ELR (cell line): ENCODE measurements around the gene ZC3H4.

Experiments used
- DNase-seq: peaks from one replicate; pipeline ENCODE4 v3.0.0-alpha.2; 2015; ENCODE audit warnings: low read depth

The ZC3H4 gene

GRCh38 chr19:47047763-47048405 lies 65.7 kb downstream of the ZC3H4 start:
- peak; percentile 89 for DNase-seq

DNA sequence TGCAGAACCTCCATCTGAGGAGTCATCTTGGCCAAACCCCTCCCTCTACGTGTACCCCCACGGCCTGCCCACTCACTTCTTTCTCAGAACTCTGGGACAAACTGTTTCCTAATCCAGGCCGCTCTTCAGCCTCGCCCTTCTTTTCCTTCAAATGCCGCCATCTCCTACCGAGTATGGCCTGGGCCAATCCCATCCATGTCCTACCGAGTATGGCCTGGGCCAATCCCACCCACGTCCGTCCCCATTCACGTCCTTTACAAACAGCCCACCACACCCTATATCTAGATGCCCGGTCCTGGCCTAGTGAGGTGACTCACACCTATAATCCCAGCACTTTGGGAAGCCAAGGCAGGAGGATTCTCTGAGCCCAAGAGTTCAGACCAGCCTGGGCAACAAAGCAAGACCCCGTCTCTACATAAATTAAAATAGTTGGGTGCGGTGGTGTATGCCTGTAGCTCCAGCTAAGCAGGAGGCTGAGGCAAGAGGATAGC lies 66.3 kb downstream of the ZC3H4 start:
- DNase-seq: no peak

DNA sequence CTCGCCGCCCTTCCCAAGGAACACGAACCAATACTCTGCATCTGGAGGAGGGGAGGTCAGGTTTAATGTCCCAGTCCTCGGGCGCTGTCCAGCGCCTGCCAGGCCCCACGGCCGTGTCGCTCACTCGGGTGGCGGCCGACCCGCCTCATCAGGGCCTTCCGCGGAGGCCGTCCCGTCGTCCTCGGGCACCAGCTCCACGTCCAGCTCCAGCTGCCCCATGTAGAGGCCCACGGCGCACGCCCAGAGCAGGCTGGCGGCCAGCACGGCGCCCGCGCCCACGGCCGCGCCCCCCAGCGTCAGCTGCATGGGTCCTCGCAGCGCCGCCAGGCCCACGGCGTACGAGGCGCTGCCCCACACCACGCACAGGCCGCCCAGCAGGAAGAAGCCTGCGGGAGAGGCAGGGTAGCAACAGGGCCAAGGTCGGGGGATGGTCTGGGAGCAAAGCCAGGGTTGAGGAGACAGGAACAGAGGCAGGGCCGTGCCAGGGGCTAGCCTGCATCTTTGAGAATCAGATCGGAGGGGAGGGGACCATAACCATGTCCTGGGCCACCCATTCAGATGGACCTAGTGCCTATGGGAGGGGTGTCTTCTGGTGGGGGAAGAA lies 67.6 kb downstream of the ZC3H4 start:
- DNase-seq: no peak

GRCh38 chr19:47044946-47045866 lies 68.4 kb downstream of the ZC3H4 start:
- DNase-seq: no peak

- DNase-seq: no peak
Observed at GRCh38 chr19:47040869-47041268, 72.7 kb downstream of the ZC3H4 start.

DNA sequence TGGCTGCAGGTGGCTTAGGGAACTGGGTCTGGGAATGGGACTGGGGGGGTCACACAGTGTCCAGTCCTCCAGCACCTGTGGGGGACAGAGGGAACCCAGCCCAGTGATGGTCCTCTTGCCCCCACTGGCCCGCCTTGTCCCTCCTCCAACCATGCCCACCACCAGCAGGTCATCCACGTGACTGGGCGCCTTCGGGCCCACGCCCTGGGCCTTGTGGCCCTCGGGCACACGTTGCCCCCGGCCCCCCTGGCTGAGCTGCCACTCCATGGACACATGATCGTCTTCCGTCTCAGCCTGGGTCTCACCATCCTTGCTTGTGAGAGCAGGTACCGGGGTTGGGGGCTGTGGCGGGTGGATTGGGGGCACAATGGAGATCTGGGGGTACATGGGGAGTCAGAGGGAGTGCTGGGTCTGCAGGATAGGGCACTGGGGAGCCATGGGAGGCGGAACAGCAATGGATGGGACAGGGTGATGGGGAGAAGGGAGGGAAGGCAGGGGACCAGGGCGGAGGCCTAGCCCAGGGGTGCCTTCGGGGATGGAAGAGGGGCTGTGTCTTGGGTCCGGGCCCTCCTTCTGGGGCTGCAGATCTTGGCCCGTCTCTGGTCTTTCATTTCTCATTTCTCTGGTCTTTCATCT lies 74.2 kb downstream of the ZC3H4 start:
- DNase-seq: no peak

GRCh38 chr19:47037766-47038165 lies 75.8 kb downstream of the ZC3H4 start:
- no peak for DNase-seq

- peak; percentile 29 for DNase-seq
Observed at GRCh38 chr19:47036097-47036651, 77.4 kb downstream of the ZC3H4 start.

GRCh38 chr19:47035127-47036096 lies 78.2 kb downstream of the ZC3H4 start:
- DNase-seq: peak; percentile 82

DNA sequence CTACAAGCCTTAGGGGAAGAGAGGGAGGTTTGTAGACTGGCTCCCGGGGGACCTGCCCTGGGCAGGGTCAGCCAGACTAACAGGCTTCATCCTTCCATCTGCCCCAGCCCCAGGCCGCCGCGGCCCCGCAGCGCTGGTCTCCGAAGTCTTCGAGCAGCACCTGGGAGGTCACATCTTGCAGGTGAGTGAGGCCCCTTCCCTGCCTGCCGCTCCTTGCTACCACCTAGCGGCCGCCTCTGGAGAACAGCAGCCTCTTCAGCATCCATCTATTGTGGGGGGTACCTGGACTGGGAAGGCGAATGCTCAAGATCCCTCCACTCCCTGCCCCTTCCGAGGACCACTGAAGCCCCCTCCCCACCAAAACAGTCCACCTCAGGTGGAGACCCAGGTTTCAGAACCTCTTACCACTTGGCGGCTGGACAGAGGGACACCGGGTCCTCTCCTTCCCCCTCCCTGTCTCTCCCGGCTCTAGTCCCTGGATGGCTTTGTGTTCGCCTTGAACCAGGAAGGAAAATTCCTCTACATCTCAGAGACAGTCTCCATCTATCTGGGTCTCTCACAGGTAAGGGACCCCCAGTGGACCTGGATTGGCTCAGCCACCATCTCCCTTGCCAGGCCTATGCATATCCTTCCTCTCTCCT lies 81.3 kb downstream of the ZC3H4 start:
- peak; percentile 38 for DNase-seq

GRCh38 chr19:47028195-47028601 lies 85.4 kb downstream of the ZC3H4 start:
- DNase-seq: no peak

DNA sequence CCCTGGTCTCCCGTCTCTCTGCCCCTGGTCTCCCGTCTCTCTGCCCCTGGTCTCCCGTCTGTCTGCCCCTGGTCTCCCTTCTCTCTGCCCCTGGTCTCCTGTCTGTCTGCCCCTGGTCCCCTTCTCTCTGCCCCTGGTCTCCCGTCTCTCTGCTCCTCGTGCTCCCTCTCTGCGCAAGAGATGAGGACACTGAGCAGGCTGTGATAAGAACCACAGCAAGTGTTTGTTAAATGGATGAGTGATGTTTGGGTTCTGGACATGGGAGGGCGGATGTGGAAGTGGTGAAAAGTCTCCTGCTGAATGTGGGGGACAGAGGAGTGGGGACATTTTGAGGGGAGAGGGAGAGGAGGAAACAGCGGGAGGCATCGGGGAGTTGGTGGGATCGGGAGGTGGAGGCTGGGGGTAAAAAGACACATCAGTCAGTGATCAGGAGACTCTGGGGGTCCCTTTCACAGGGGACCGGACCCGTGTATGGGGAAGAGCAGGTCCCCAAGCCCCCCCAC lies 85.9 kb downstream of the ZC3H4 start:
- DNase-seq: no peak

DNA sequence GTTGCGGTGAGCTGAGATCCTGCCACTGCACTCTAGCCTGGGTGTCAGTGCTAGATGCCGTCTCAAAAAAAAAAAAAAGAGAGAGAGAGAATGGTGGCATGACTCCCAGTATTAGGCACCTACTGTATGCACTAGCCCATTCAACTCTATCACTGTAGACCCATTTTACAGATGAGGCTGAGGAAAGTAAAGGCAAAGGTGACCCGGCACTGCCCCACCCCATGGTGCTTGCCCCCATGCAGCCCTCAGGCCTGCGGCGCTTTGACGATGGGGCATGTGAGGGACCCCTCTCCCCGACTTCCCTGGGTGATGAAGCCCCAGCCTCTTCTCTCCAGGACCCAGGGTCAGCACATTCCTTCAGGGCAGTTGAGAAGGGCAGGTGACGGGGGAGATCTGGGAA lies 86.7 kb downstream of the ZC3H4 start:
- no peak for DNase-seq

DNA sequence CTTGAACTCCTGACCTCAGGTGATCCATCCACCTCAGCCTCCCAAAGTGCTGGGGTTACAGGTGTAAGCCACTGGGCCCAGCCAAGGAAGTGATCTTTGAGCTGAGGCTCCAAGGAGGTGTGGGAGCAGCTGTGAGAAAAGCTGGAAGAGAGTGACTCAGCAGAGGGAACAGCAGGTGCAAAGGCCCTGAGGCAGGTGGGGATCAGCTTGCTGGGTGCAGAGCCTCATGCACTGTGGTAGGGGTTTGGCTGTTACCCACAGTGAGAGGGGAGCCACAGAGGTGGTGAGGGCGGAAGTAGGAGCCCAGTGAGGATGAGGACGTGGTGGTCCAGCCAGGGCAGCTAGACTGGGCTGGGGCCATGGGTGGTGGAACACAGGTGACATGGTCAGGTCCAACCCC lies 87.4 kb downstream of the ZC3H4 start:
- DNase-seq: no peak

DNA sequence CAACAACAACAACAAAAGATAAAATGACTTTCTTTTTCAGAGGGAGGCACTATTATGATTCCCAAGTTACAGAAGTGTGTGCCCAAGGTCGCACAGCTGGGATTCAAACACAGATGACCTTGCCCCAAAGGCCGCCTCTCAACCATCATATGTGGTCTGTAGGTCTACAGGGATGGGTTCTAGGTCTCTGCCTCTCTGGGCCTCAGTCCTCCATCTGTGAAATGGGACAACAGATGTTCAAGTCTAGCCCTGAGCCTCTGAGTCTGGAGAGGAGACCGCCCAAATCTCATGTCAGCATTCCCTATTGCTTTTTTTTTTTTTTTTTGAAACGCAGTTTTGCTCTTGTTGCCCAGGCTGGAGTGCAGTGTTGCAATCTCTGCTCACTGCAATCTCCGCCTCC lies 89.1 kb downstream of the ZC3H4 start:
- no peak for DNase-seq

- no peak for DNase-seq
Observed at GRCh38 chr19:47023448-47023794, 90.2 kb downstream of the ZC3H4 start.

GRCh38 chr19:47022541-47023447 lies 90.8 kb downstream of the ZC3H4 start:
- DNase-seq: no peak

GRCh38 chr19:47022140-47022536 lies 91.4 kb downstream of the ZC3H4 start:
- DNase-seq: no peak

DNA sequence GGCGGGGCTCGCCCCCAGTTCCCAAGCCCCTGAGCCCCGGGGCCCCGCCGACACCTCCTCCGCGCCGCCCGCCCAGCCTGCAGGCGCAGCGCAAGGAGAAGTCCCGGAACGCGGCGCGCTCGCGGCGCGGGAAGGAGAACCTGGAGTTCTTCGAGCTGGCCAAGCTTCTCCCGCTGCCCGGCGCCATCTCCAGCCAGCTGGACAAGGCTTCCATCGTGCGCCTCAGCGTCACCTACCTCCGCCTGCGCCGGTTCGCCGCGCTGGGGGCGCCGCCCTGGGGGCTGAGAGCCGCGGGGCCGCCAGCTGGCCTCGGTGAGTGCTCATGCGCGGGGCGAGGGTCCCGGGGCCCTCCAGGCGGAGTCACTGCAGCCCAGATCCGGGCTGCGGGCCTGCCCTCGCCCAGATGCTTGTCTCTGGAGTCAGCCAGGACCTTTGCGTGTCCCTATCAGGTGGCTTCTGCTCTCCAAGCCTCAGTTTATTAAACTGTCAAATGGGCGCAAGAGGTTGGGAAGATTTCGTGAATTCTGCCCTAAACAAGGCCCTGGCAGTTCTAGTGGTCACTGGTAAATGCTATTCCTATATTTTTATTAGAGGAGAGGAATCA lies 91.9 kb downstream of the ZC3H4 start:
- peak; percentile 30 for DNase-seq
